H1 (cell line): ENCODE data around the gene CCDC93. TPM values are rescaled to one million over a fixed set of nuclear protein-coding genes. Genes with fewer than 3 reads are reported as not detected.

Experiments used
- CTCF ChIA-PET: fragments of 300-600 bp; sonication (Branson Sonifier 250); formaldehyde crosslinking; loops from one replicate; lab custom pipeline; 2021; ENCODE audit not compliant: partially characterized antibody; lab: Charles Lee
- POLR2A ChIA-PET: fragments of 300-600 bp; sonication (Branson Sonifier 250); formaldehyde crosslinking; loops from one replicate; lab custom pipeline; 2021; ENCODE audit warnings: inconsistent platforms; ENCODE audit not compliant: partially characterized antibody; lab: Charles Lee
- DNase-seq, 2 experiments: peaks; one replicate each; pipeline versions ENCODE4 v3.0.0 to v3.0.0-alpha.2; 2010 to 2022; ENCODE audit warnings: low spot score in 2 of 2, low read depth in 1 of 2, mixed read lengths in 1 of 2
- FAIRE-seq: peaks from 2 replicates; lab custom pipeline; 2011; peaks lifted over from hg19 to GRCh38; lab: Jason Lieb, UNC
- H2AFZ ChIP-seq: 2 replicates; pipeline ENCODE4 v1.8.1; 2012; ENCODE audit warnings: low read length, inconsistent platforms
- H2AK5ac ChIP-seq: 2 replicates; pipeline ENCODE4 v1.6.1; 2013; ENCODE audit warnings: low read depth, low read length
- H2BK120ac ChIP-seq: replicated peaks from 2 replicates; pipeline ENCODE3; 2013; ENCODE audit warnings: low read depth, low read length, inconsistent platforms
- H2BK12ac ChIP-seq: 2 replicates; pipeline ENCODE4 v1.6.1; 2013; ENCODE audit warnings: low read depth, low read length
- H2BK15ac ChIP-seq: 2 replicates; pipeline ENCODE4 v1.6.1; 2013; ENCODE audit warnings: low read length
- H2BK20ac ChIP-seq: 2 replicates; pipeline ENCODE4 v1.6.1; 2013; ENCODE audit warnings: low read length
- H2BK5ac ChIP-seq: 2 replicates; pipeline ENCODE4 v1.6.1; 2013; ENCODE audit warnings: low read depth, low read length
- H3K14ac ChIP-seq: 2 replicates; pipeline ENCODE4 v1.6.1; 2013; ENCODE audit warnings: inconsistent platforms; ENCODE audit not compliant: insufficient read length
- H3K18ac ChIP-seq: 2 replicates; pipeline ENCODE4 v1.6.1; 2013; ENCODE audit warnings: low read length; ENCODE audit errors: extremely low read depth
- H3K23ac ChIP-seq: 2 replicates; pipeline ENCODE4 v1.6.1; 2013; ENCODE audit warnings: inconsistent platforms; ENCODE audit not compliant: insufficient read length
- H3K23me2 ChIP-seq: 2 replicates; pipeline ENCODE4 v1.6.1; 2013; ENCODE audit warnings: low read depth, low read length
- H3K27ac ChIP-seq: 2 replicates; pipeline ENCODE4 v1.6.1; 2011; ENCODE audit warnings: low read depth, low read length, inconsistent platforms
- H3K27me3 ChIP-seq, 4 experiments: replicated peaks in 1 of 4; 1 replicate in 1 of 4; 2 replicates in 3 of 4; pipeline versions ENCODE4 v1.6.1 to v1.8.1; 2011 to 2013; ENCODE audit warnings: low read length in 3 of 4, mild to moderate bottlenecking in 3 of 4, inconsistent platforms in 2 of 4, mixed read lengths in 2 of 4, moderate library complexity in 1 of 4; ENCODE audit not compliant: control insufficient read depth in 3 of 4, insufficient read depth in 3 of 4; ENCODE audit errors: extremely low read depth in 1 of 4
- H3K36me3 ChIP-seq, 4 experiments: 2 replicates each; pipeline versions ENCODE4 v1.6.1 to v1.8.1; 2011 to 2013; ENCODE audit warnings: mild to moderate bottlenecking in 4 of 4, low read length in 3 of 4, moderate library complexity in 2 of 4, control low read depth in 1 of 4, inconsistent platforms in 1 of 4; ENCODE audit not compliant: insufficient read depth in 4 of 4, control insufficient read depth in 2 of 4
- H3K4ac ChIP-seq: replicated peaks from 2 replicates; pipeline ENCODE3; 2013; ENCODE audit warnings: low read length, low read depth, mixed read lengths, inconsistent platforms; ENCODE audit not compliant: insufficient read length
- H3K4me1 ChIP-seq, 4 experiments: replicated peaks in 1 of 4; 1 replicate in 1 of 4; 2 replicates in 3 of 4; pipeline versions ENCODE4 v1.6.1 to v1.8.1; 2011 to 2013; ENCODE audit warnings: low read length in 3 of 4, inconsistent platforms in 2 of 4, mixed read lengths in 1 of 4; ENCODE audit not compliant: insufficient read depth in 4 of 4, control insufficient read depth in 3 of 4
- H3K4me2 ChIP-seq, 2 experiments: 2 replicates each; pipeline versions ENCODE4 v1.6.1 to v1.8.1; 2011 to 2013; ENCODE audit warnings: low read depth in 2 of 2, low read length in 2 of 2, control low read depth in 1 of 2, inconsistent platforms in 1 of 2, mild to moderate bottlenecking in 1 of 2; ENCODE audit not compliant: insufficient read depth in 1 of 2
- H3K4me3 ChIP-seq, 4 experiments: fragments of 200-600, 300-600 bp in 1 of 4; sonication (generic), shearing (Covaris generic), sonication (Bioruptor Twin) in 1 of 4; 2 replicates each; pipeline versions ENCODE4 v1.5.1 to v1.8.1; 2011 to 2016; ENCODE audit warnings: low read length in 4 of 4, low read depth in 3 of 4, control low read depth in 2 of 4, inconsistent platforms in 2 of 4, mild to moderate bottlenecking in 2 of 4, mixed read lengths in 1 of 4, moderate library complexity in 1 of 4; ENCODE audit not compliant: insufficient read depth in 2 of 4; ENCODE audit errors: extremely low read depth in 1 of 4
- H3K56ac ChIP-seq: replicated peaks from 2 replicates; pipeline ENCODE3; 2013; ENCODE audit warnings: low read depth, mild to moderate bottlenecking, mixed read lengths, low read length, inconsistent platforms; ENCODE audit not compliant: insufficient read length
- H3K79me1 ChIP-seq: 2 replicates; pipeline ENCODE4 v1.6.1; 2013; ENCODE audit warnings: low read depth, low read length, control low read depth
- H3K79me2 ChIP-seq, 2 experiments: 2 replicates each; pipeline versions ENCODE4 v1.6.1 to v1.8.1; 2012 to 2013; ENCODE audit warnings: low read length in 2 of 2, mild to moderate bottlenecking in 2 of 2, inconsistent platforms in 1 of 2; ENCODE audit not compliant: insufficient read depth in 2 of 2, control insufficient read depth in 1 of 2
- H3K9ac ChIP-seq, 4 experiments: replicated peaks in 1 of 4; 1 replicate in 1 of 4; 2 replicates in 3 of 4; pipeline versions ENCODE4 v1.6.1 to v1.8.1; 2011 to 2013; ENCODE audit warnings: low read depth in 3 of 4, low read length in 3 of 4, control low read depth in 2 of 4, mild to moderate bottlenecking in 2 of 4, moderate library complexity in 2 of 4, inconsistent platforms in 1 of 4; ENCODE audit errors: extremely low read depth in 1 of 4
- H3K9me3 ChIP-seq, 2 experiments: 2 replicates each; pipeline versions ENCODE4 v1.6.1 to v1.8.1; 2012 to 2013; ENCODE audit warnings: mild to moderate bottlenecking in 2 of 2, moderate library complexity in 2 of 2, control low read depth in 1 of 2, inconsistent platforms in 1 of 2, low read depth in 1 of 2, low read length in 1 of 2, mixed read lengths in 1 of 2; ENCODE audit not compliant: insufficient read depth in 2 of 2
- H4K20me1 ChIP-seq, 2 experiments: replicated peaks in 1 of 2; 2 replicates each; pipeline versions ENCODE3 to v1.8.1; 2011 to 2013; ENCODE audit warnings: inconsistent platforms in 2 of 2, low read length in 2 of 2, mild to moderate bottlenecking in 1 of 2; ENCODE audit not compliant: insufficient read depth in 2 of 2, control insufficient read depth in 1 of 2
- H4K5ac ChIP-seq: 2 replicates; pipeline ENCODE4 v1.6.1; 2013; ENCODE audit warnings: low read length, low read depth, mixed read lengths, inconsistent platforms; ENCODE audit not compliant: insufficient read length
- H4K8ac ChIP-seq: 2 replicates; pipeline ENCODE4 v1.8.0; 2013; ENCODE audit warnings: mild to moderate bottlenecking, moderate library complexity, low read length, inconsistent platforms; ENCODE audit not compliant: insufficient read depth; ENCODE audit errors: extremely low read depth
- H4K91ac ChIP-seq: replicated peaks from 2 replicates; pipeline ENCODE3; 2013; ENCODE audit warnings: low read length, mixed read lengths, inconsistent platforms; ENCODE audit not compliant: insufficient read length
- BACH1 ChIP-seq: IDR thresholded peaks from 2 replicates; pipeline ENCODE4 v1.6.1; 2012; ENCODE audit warnings: low read length, improper control_type of control experiment
- CBX8 ChIP-seq: fragments of 300-800, 300-1000 bp; sonication (generic); IDR thresholded peaks from 2 replicates; pipeline ENCODE4 v1.7.1; 2016; ENCODE audit warnings: low read depth, low read length, borderline replicate concordance
- CHD2 ChIP-seq: IDR thresholded peaks from 2 replicates; pipeline ENCODE4 v1.6.1; 2012; ENCODE audit warnings: low read length, improper control_type of control experiment
- E2F6 ChIP-seq: IDR thresholded peaks from 2 replicates; pipeline ENCODE4 v1.6.1; 2012; ENCODE audit warnings: inconsistent platforms
- EGR1 ChIP-seq: IDR thresholded peaks from 2 replicates; pipeline ENCODE4 v1.6.1; 2011; ENCODE audit warnings: low read depth, low read length, borderline replicate concordance
- MAFK ChIP-seq: IDR thresholded peaks from 2 replicates; pipeline ENCODE4 v1.6.1; 2012; ENCODE audit warnings: low read depth, mild to moderate bottlenecking, improper control_type of control experiment, low read length
- NANOG ChIP-seq: IDR thresholded peaks from 2 replicates; pipeline ENCODE4 v1.6.1; 2011; ENCODE audit warnings: low read length, low read depth, mild to moderate bottlenecking, inconsistent platforms; ENCODE audit not compliant: insufficient read depth, poor library complexity, severe bottlenecking
- POLR2AphosphoS5 ChIP-seq: IDR thresholded peaks from 2 replicates; pipeline ENCODE4 v1.6.1; 2011; ENCODE audit warnings: low read depth, low read length
- POU5F1 ChIP-seq: IDR thresholded peaks from 2 replicates; pipeline ENCODE4 v1.6.1; 2011; ENCODE audit warnings: low read depth, mild to moderate bottlenecking, low read length, moderate library complexity
- RFX5 ChIP-seq: IDR thresholded peaks from 2 replicates; pipeline ENCODE4 v1.6.1; 2011; ENCODE audit warnings: low read depth, low read length, improper control_type of control experiment, borderline replicate concordance
- SP4 ChIP-seq: IDR thresholded peaks from 2 replicates; pipeline ENCODE4 v1.6.1; 2012; ENCODE audit warnings: low read length, inconsistent platforms
- TAF7 ChIP-seq: optimal IDR thresholded peaks from 2 replicates; pipeline ENCODE3; 2011; ENCODE audit warnings: low read depth, mild to moderate bottlenecking, inconsistent platforms, low read length, moderate library complexity, borderline replicate concordance
- WGBS, 2 experiments: shearing (Covaris generic) in 1 of 2; methylation state at CpG; one replicate each; pipeline versions ENCODE4 v1.1.6 to v1.1.7; 2013 to 2015; ENCODE audit warnings: low lambda C conversion rate in 2 of 2, mixed read lengths in 2 of 2, inconsistent platforms in 1 of 2, low coverage in 1 of 2, missing lambda C conversion rate in 1 of 2; ENCODE audit not compliant: insufficient replicate concordance in 2 of 2, insufficient coverage in 1 of 2, insufficient read length in 1 of 2; ENCODE audit errors: extremely low coverage in 1 of 2, missing lambda C conversion rate in 1 of 2; 5-methylcytosine and 5-hydroxymethylcytosine counted together
- polyA plus RNA-seq, 7 experiments: library from polyadenylated mRNA; depleted of rRNA in 3 of 7; stranded (reverse) in 5 of 7; unstranded in 2 of 7; fragments of >200 nt in 5 of 7; fragments of 200-250 nt in 2 of 7; gene quantifications; 1 replicate in 5 of 7; 2 replicates in 1 of 7; 4 replicates in 1 of 7; pipeline versions ENCODE4 v1.2.1 to v1.2.3, GENCODE V29; 2011 to 2013; ENCODE audit warnings: missing spikeins in 2 of 7, mixed read lengths in 2 of 7
- total RNA-seq: library from RNA; stranded (reverse); fragmentation: NEBNext Ultra II Directional; extraction: Animal tissue kit (Norgen Biotek cat#: 25700); gene quantifications from 2 replicates; pipeline ENCODE4 v1.2.1, GENCODE V29; 2021

The CCDC93 gene
- total and polyA plus RNA-seq, 2 of the 8 experiments (the other 6 are each of a cell fraction or from before 2014, with no cell fraction given), result 5.5 to 18.0 TPM

- Histone ChIP-seq H3K4me3 (no peak overlapping the region), H3K4ac (no peak overlapping the region), H3K23ac (no peak overlapping the region), H2BK20ac (no peak overlapping the region), H3K27me3 (no peaks in the 10 kb centered on the region), H3K14ac (no peak overlapping the region), H3K79me1 (no peaks in the 10 kb centered on the region), H2BK12ac (no peak overlapping the region), H3K27ac (no peak overlapping the region), H4K8ac (no peak overlapping the region), H2BK120ac (no peak overlapping the region), H3K4me2 (no peak overlapping the region), H4K5ac (no peak overlapping the region), H3K9ac (no peak overlapping the region), H3K4me1 (peaks cover 0 to 2% (median 0%) of the 10 kb centered on the region in 4 experiments; a peak in 2 of 7 replicates), H3K23me2 (no peaks in the 10 kb centered on the region; the same call in 1 of the 2 replicates), H2AK5ac (no peak overlapping the region), H3K9me3 (no peaks in the 10 kb centered on the region), H3K36me3 (no peaks in the 10 kb centered on the region), H2BK15ac (no peak overlapping the region), H4K20me1 (no peaks in the 10 kb centered on the region), H2BK5ac (no peak overlapping the region), H3K18ac (no peak overlapping the region), H4K91ac (no peak overlapping the region), H3K56ac (no peak overlapping the region), H3K79me2 (no peaks in the 10 kb centered on the region), H2AFZ (no peak overlapping the region)
- CTCF ChIA-PET, result interaction anchor here (0.7 to 12.7 kb wide), 5 partner anchors 8 to 938 kb away, joined by 3 to 147 read pairs (median 3); no protein-coding TSS in a partner anchor
- DNase-seq (no peak), FAIRE-seq (no peak)
- POLR2A ChIA-PET, result interaction anchor here (0.6 kb wide), 1 partner anchor 151 kb away, joined by 3 read pairs; no protein-coding TSS in a partner anchor
- 79% methylated on average over 3 of the region's 3 CpGs; no CpG with 5 or more reads in 1 of the 2 experiments for WGBS, 2 experiments
- no peak for TF ChIP-seq CBX8
- TF ChIP-seq E2F6, result no peak
- no peak for TF ChIP-seq SP4
- no peak for TF ChIP-seq POLR2AphosphoS5
- TF ChIP-seq BACH1, result no peak
- TF ChIP-seq TAF7, result no peak
- TF ChIP-seq EGR1, result no peak
- no peak for TF ChIP-seq CHD2
- no peak for TF ChIP-seq NANOG
- TF ChIP-seq POU5F1, result no peak
- TF ChIP-seq RFX5, result no peak
- no peak for TF ChIP-seq MAFK
Observed at GRCh38 chr2:118054213-118055008, 40.5 kb upstream of the CCDC93 start.
